Gastrocnemius medialis (tissue), 4 donors: ENCODE data around the gene SLC24A3. TPM values are rescaled to one million over a fixed set of nuclear protein-coding genes. Genes with fewer than 3 reads are reported as not detected.

Experiments used
- ATAC-seq, 2 donors: fragments of 150-250 bp; one replicate each; pipeline ENCODE4 v1.9.1; 2016
- DNase-seq, 2 donors: peaks; one replicate each; pipeline ENCODE4 v3.0.0-alpha.2; 2019
- H3K27ac ChIP-seq, 4 donors: fragments of 200-600 bp; sonication (generic); 1 replicate in 1 of 4; 2 replicates in 3 of 4; pipeline ENCODE4 v1.5.1; 2016 to 2018; ENCODE audit warnings: mild to moderate bottlenecking in 2 of 4, moderate library complexity in 1 of 4
- H3K27me3 ChIP-seq, 3 donors: fragments of 200-600 bp; sonication (generic) in 2 of 3; 1 replicate in 1 of 3; 2 replicates in 2 of 3; pipeline versions ENCODE4 v1.5.1 to v1.6.0; 2016 to 2019; ENCODE audit warnings: mild to moderate bottlenecking in 1 of 3, moderate library complexity in 1 of 3
- H3K36me3 ChIP-seq, 2 donors: fragments of 200-600 bp; sonication (generic) in 1 of 2; one replicate each; pipeline ENCODE4 v1.5.1; 2017 to 2018
- H3K4me1 ChIP-seq, 2 donors: fragments of 200-600 bp; sonication (generic) in 1 of 2; one replicate each; pipeline ENCODE4 v1.5.1; 2016 to 2017; ENCODE audit warnings: mild to moderate bottlenecking in 2 of 2
- H3K4me3 ChIP-seq, 4 donors: fragments of 200-600 bp; sonication (generic) in 3 of 4; 1 replicate in 1 of 4; 2 replicates in 3 of 4; pipeline ENCODE4 v1.5.1; 2016 to 2019; ENCODE audit warnings: mild to moderate bottlenecking in 2 of 4
- H3K9me3 ChIP-seq, 3 donors: fragments of 200-600 bp; sonication (generic) in 2 of 3; 1 replicate in 1 of 3; 2 replicates in 2 of 3; pipeline ENCODE4 v1.5.1; 2016 to 2019
- CTCF ChIP-seq, 5 experiments: fragments of 450-650 bp in 3 of 5; fragments of 200-600 bp in 2 of 5; sonication (generic) in 2 of 5; IDR thresholded peaks in 4 of 5; conservative IDR thresholded peaks in 1 of 5; 1 replicate in 4 of 5; 2 replicates in 1 of 5; pipeline ENCODE4 v1.5.1; 2016 to 2019; ENCODE audit warnings: antibody characterized with exemption in 5 of 5, mild to moderate bottlenecking in 3 of 5, moderate library complexity in 3 of 5
- POLR2A ChIP-seq, 2 donors: fragments of 450-650 bp; IDR thresholded peaks; one replicate each; pipeline ENCODE4 v1.6.1; 2017; ENCODE audit warnings: antibody characterized with exemption in 2 of 2, mild to moderate bottlenecking in 2 of 2, moderate library complexity in 2 of 2
- in situ Hi-C, 4 donors: fragments of 200-750 bp; cut with MboI; loops; one replicate each; pipeline versions ENCODE4 v1.15.0 to v1.8.0; 2017; ENCODE audit warnings: low sequenced_read_pairs in 4 of 4
- intact Hi-C: fragments of 100-400 bp; cut with DNase I; formaldehyde crosslinking; loops from one replicate; pipeline ENCODE4 v1.15.1; 2023; ENCODE audit warnings: low total_unique reads
- total RNA-seq, 4 donors: library from RNA; depleted of rRNA; stranded (reverse); fragments of >200 nt; gene quantifications; one replicate each; pipeline versions ENCODE4 v1.1.0 to v1.2.3, GENCODE V29; 2016

The SLC24A3 gene
- total RNA-seq, 4 donors from 2014 or later = 3.3 to 7.8 (median 6.7) TPM

- Histone ChIP-seq H3K27me3 (no peaks in the 10 kb centered on the region), H3K4me1 (peaks cover 5 to 8% of the 10 kb centered on the region in 2 donors), H3K27ac (no peak overlapping the region), H3K4me3 (no peak overlapping the region), H3K9me3 (no peaks in the 10 kb centered on the region), H3K36me3 (no peaks in the 10 kb centered on the region)
- intact Hi-C loops = no loop called here
- DNase-seq (no peak), ATAC-seq (no peak)
- in situ Hi-C loops = no loop called here
- TF ChIP-seq POLR2A (IDR thresholded peaks at IDR 0.05) (no peak), CTCF (IDR thresholded peaks at IDR 0.05 in 4 of 5, conservative IDR thresholded peaks at IDR 0.05 in 1 of 5) (no peak)
Observed at GRCh38 chr20:19555726-19556125, 343.3 kb downstream of the SLC24A3 start.

GRCh38 chr20:19557291-19557690, 344.8 kb downstream of the SLC24A3 start:
- Histone ChIP-seq H3K27ac (no peak overlapping the region), H3K9me3 (no peaks in the 10 kb centered on the region), H3K4me1 (peaks cover under 1 to 3% of the 10 kb centered on the region in 2 donors), H3K36me3 (no peaks in the 10 kb centered on the region), H3K4me3 (no peak overlapping the region), H3K27me3 (no peaks in the 10 kb centered on the region)
- TF ChIP-seq POLR2A (IDR thresholded peaks at IDR 0.05) = no peak
- TF ChIP-seq CTCF (IDR thresholded peaks at IDR 0.05 in 4 of 5, conservative IDR thresholded peaks at IDR 0.05 in 1 of 5) = no peak
- DNase-seq (no peak), ATAC-seq (no peak)
- intact Hi-C loops (no loop called here), in situ Hi-C loops (no loop called here)

- DNase-seq (no peak), ATAC-seq (no peak)
- H3K9me3 ChIP-seq = no peaks in the 10 kb centered on the region
- no peaks in the 10 kb centered on the region for H3K27me3 ChIP-seq
- intact Hi-C loops = no loop called here
- in situ Hi-C loops = no loop called here
- TF ChIP-seq POLR2A (IDR thresholded peaks at IDR 0.05) (no peak), CTCF (IDR thresholded peaks at IDR 0.05 in 4 of 5, conservative IDR thresholded peaks at IDR 0.05 in 1 of 5) (no peak)
- no peak overlapping the region for H3K4me3 ChIP-seq
- no peaks in the 10 kb centered on the region for H3K36me3 ChIP-seq
- H3K27ac ChIP-seq = no peak overlapping the region
- no peaks in the 10 kb centered on the region for H3K4me1 ChIP-seq
Observed at GRCh38 chr20:19560881-19561480, 348.5 kb downstream of the SLC24A3 start.

GRCh38 chr20:19562426-19562825, 350.0 kb downstream of the SLC24A3 start:
- Histone ChIP-seq H3K9me3 (no peaks in the 10 kb centered on the region), H3K4me1 (no peaks in the 10 kb centered on the region), H3K27ac (no peak overlapping the region), H3K27me3 (no peaks in the 10 kb centered on the region), H3K36me3 (no peaks in the 10 kb centered on the region), H3K4me3 (no peak overlapping the region)
- no peak for TF ChIP-seq POLR2A (IDR thresholded peaks at IDR 0.05)
- TF ChIP-seq CTCF (IDR thresholded peaks at IDR 0.05 in 4 of 5, conservative IDR thresholded peaks at IDR 0.05 in 1 of 5) = no peak
- in situ Hi-C loops (no loop called here), intact Hi-C loops (no loop called here)
- DNase-seq (no peak), ATAC-seq (no peak)

- in situ Hi-C loops (no loop called here), intact Hi-C loops (no loop called here)
- no peaks in the 10 kb centered on the region for H3K4me1 ChIP-seq
- no peaks in the 10 kb centered on the region for H3K9me3 ChIP-seq
- DNase-seq (no peak), ATAC-seq (no peak)
- H3K4me3 ChIP-seq = no peak overlapping the region
- TF ChIP-seq POLR2A (IDR thresholded peaks at IDR 0.05) (no peak), CTCF (IDR thresholded peaks at IDR 0.05 in 4 of 5, conservative IDR thresholded peaks at IDR 0.05 in 1 of 5) (no peak)
- H3K27ac ChIP-seq = no peak overlapping the region
- no peaks in the 10 kb centered on the region for H3K36me3 ChIP-seq
- H3K27me3 ChIP-seq = no peaks in the 10 kb centered on the region
Observed at GRCh38 chr20:19564261-19564660, 351.8 kb downstream of the SLC24A3 start.
